ENCODE data around the gene DNASE1. TPM values are rescaled to one million over a fixed set of nuclear protein-coding genes. Genes with fewer than 3 reads are reported as not detected.

DNASE1 gene
- polyA plus RNA-seq, 2 of the 4 experiments (the other 2 are of a cell fraction) = 6.3 to 7.2 TPM

DNA sequence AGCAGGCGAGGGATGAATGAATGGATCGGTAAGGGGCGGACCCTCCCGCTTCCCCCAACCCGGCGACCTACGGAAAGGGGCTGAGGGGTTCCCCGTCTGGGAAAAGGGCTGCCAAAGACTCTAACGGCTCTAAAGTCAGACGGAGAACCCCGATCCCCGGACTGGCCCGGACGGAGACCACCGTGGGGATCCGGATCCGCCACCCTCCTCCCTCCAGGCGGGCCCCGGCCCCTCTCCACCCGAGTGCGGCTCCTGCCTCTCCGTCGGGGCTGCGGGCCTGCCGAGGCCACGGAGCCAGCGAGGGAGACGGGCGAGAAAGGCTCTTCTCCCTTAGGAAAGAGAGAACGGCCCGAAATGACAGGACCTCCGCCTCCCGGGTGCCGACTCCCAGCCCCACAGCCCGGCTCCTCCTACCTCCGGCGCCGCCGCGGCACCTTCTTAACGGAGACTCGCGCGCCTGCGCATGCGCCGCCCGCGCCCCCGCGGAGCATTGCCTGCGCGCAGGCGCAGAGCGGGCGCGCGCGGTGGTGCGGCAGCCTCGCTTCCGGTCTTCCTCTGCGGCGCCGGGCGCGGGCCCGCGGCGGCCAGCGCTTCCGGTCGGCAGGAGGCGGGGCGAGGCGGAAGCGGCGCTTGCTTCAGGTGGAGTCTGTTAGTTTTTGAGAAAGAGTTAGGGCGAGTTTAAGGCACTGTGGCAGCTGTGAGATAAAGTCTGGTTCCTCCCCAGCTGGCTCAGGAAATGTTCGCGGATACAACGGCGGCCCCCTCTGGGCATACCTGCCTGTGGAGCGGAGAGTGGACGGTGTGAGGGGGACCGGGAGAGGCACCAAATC lies 43.1 kb upstream of the DNASE1 start, which contains the start of gene SLX4:
TSS of gene SLX4 (minus strand) at position 461 of the 830 bp plus-strand sequence. CDS start 2,642 bp downstream, outside the sequence.
- peak; percentile 94 to 97 for ATAC-seq
- POLR2A ChIA-PET = interaction anchor here (1.2 kb wide), 1 partner anchor 15 kb away, joined by 4 read pairs; no protein-coding TSS in a partner anchor
- CTCF ChIA-PET = interaction anchor here (0.8 kb wide), 1 partner anchor 79 kb away, joined by 3 read pairs; no protein-coding TSS in a partner anchor
- no peak for FAIRE-seq
- TF ChIP-seq, protein P1, sequence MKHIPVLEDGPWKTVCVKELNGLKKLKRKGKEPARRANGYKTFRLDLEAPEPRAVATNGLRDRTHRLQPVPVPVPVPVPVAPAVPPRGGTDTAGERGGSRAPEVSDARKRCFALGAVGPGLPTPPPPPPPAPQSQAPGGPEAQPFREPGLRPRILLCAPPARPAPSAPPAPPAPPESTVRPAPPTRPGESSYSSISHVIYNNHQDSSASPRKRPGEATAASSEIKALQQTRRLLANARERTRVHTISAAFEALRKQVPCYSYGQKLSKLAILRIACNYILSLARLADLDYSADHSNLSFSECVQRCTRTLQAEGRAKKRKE (CRISPR knock-in tag; IDR thresholded peaks at IDR 0.05; ENCODE audit: low read depth) = no peak
- peak; percentile 43; the same call in 1 of the 2 replicates for TF ChIP-seq PHF8 (IDR thresholded peaks at IDR 0.05; ENCODE audit: borderline replicate concordance, low read depth)
- TF ChIP-seq RCOR1 (IDR thresholded peaks at IDR 0.05; ENCODE audit: low read depth, low read length) = no peak
- peak in 1 of 2 experiments; percentile 41; a peak in 2 of 5 replicates for TF ChIP-seq JUN (IDR thresholded peaks at IDR 0.05)
- TF ChIP-seq, protein P2, sequence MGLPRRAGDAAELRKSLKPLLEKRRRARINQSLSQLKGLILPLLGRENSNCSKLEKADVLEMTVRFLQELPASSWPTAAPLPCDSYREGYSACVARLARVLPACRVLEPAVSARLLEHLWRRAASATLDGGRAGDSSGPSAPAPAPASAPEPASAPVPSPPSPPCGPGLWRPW (IDR thresholded peaks at IDR 0.05) = no peak
- TF ChIP-seq POLR2A (IDR thresholded peaks at IDR 0.05; ENCODE audit: low read length) = peak; percentile 71
- TF ChIP-seq, protein P3, sequence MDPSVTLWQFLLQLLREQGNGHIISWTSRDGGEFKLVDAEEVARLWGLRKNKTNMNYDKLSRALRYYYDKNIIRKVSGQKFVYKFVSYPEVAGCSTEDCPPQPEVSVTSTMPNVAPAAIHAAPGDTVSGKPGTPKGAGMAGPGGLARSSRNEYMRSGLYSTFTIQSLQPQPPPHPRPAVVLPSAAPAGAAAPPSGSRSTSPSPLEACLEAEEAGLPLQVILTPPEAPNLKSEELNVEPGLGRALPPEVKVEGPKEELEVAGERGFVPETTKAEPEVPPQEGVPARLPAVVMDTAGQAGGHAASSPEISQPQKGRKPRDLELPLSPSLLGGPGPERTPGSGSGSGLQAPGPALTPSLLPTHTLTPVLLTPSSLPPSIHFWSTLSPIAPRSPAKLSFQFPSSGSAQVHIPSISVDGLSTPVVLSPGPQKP (IDR thresholded peaks at IDR 0.05; ENCODE audit: low read depth, low read length) = no peak
- 0 out of 2 replicates have a peak, but pooled peaks have one; percentile 6 for TF ChIP-seq GATA3 (IDR thresholded peaks at IDR 0.05; ENCODE audit: borderline replicate concordance)
- H3K4me1 ChIP-seq = peaks cover 14% of the 10 kb centered on the region
- DNase-seq (ENCODE audit: low read depth in 1 of 2, low spot score in 1 of 2) = peak; percentile 89 to 98
- peak within 1 kb of the TSS; percentile 90 for H3K4me3 ChIP-seq
- peak within 1 kb of the TSS; percentile 84 for H3K4me2 ChIP-seq
- H3K27ac ChIP-seq = peak within 1 kb of the TSS; percentile 88 to 96
- H3K9me3 ChIP-seq = no peaks in the 10 kb centered on the region
- WGBS (ENCODE audit: missing lambda C conversion rate) = under 1% methylated on average over 29 of the region's 86 CpGs

DNA sequence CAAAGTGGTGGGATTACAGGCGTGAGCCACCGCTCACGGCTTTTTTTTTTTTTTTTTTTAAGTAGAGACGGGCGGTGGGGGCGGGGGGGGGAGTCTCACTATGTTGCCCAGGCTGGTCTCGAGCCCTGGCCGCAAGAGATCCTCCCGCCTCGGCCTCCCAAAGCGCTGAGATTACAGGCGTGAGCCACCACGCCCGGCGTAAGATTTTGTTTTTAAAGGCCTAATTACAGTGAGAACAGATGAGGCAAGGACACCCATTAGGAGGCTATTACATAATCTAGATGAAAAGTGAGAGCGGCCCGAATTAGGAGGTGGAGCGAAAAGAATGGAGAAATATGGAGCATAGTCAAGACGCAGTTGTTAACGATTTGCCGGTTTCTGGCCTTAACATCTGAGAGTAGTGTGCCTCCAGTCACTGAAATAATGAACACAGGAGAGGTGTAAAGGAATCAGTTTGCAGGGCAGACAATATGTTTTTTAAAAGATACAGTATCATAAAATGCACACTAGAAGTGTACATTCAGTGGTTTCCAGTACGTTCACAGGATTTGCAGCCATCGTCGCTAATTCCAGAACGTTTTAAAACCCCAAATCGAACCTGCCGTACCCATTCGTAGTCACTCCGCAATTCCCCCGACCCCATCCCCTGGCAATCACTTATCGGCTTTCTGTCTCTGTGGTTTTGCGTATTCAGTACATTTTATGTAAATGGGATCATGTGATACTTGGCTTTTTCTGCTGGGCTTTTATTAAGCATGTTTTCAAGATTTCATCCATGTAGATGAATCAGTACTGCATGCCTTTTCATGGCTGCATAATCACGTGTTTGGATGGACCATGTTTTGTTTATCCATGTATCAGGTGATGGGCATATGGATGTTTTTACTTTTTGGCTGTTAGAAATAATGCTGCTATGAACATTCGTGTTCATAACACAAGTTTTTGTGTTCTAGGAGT lies 41.7 kb upstream of the DNASE1 start:
- ATAC-seq (no peak), FAIRE-seq (no peak), DNase-seq (ENCODE audit: low read depth in 1 of 2, low spot score in 1 of 2) (no peak)
- CTCF ChIA-PET = no interaction called here
- H3K4me3 ChIP-seq = peak overlapping the region; percentile 90
- WGBS (ENCODE audit: missing lambda C conversion rate) = 83% methylated on average over 31 of the region's 34 CpGs
- H3K9me3 ChIP-seq = no peaks in the 10 kb centered on the region
- H3K4me2 ChIP-seq = peak overlapping the region; percentile 82
- POLR2A ChIA-PET = interaction anchor here (1.2 kb wide), 1 partner anchor 14 kb away, joined by 4 read pairs; no protein-coding TSS in a partner anchor
- TF ChIP-seq CHD2 (IDR thresholded peaks at IDR 0.05; ENCODE audit: low read length, partially characterized antibody) (no peak), MAFK (IDR thresholded peaks at IDR 0.05; ENCODE audit: partially characterized antibody) (no peak), POLR2AphosphoS2 (conservative IDR thresholded peaks at IDR 0.05; ENCODE audit: low read length) (no peak), HEYL (CRISPR knock-in tag; IDR thresholded peaks at IDR 0.05) (no peak), EHMT2 (IDR thresholded peaks at IDR 0.05; ENCODE audit: low read depth) (no peak), KDM1A (IDR thresholded peaks at IDR 0.05; ENCODE audit: low read depth) (no peak), ZSCAN20 (CRISPR knock-in tag; IDR thresholded peaks at IDR 0.05) (no peak)
- TF ChIP-seq, protein P4, sequence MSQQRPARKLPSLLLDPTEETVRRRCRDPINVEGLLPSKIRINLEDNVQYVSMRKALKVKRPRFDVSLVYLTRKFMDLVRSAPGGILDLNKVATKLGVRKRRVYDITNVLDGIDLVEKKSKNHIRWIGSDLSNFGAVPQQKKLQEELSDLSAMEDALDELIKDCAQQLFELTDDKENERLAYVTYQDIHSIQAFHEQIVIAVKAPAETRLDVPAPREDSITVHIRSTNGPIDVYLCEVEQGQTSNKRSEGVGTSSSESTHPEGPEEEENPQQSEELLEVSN (IDR thresholded peaks at IDR 0.05; ENCODE audit: borderline replicate concordance, low read depth) = no peak
- TF ChIP-seq, protein P1 (CRISPR knock-in tag; IDR thresholded peaks at IDR 0.05; ENCODE audit: low read depth) = no peak
- peaks cover 14% of the 10 kb centered on the region for H3K4me1 ChIP-seq
- H3K27ac ChIP-seq = peak overlapping the region; percentile 87 to 96; a peak in 4 of 6 replicates
